ENCODE measurements around the gene OSBPL3.

GRCh38 chr7:24951441-24951980 lies 28.5 kb downstream of the OSBPL3 start:
- TF ChIP-seq, protein P1, sequence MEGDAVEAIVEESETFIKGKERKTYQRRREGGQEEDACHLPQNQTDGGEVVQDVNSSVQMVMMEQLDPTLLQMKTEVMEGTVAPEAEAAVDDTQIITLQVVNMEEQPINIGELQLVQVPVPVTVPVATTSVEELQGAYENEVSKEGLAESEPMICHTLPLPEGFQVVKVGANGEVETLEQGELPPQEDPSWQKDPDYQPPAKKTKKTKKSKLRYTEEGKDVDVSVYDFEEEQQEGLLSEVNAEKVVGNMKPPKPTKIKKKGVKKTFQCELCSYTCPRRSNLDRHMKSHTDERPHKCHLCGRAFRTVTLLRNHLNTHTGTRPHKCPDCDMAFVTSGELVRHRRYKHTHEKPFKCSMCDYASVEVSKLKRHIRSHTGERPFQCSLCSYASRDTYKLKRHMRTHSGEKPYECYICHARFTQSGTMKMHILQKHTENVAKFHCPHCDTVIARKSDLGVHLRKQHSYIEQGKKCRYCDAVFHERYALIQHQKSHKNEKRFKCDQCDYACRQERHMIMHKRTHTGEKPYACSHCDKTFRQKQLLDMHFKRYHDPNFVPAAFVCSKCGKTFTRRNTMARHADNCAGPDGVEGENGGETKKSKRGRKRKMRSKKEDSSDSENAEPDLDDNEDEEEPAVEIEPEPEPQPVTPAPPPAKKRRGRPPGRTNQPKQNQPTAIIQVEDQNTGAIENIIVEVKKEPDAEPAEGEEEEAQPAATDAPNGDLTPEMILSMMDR (IDR thresholded peaks at IDR 0.05): no peak
- no peak for TF ChIP-seq EZH2 (IDR thresholded peaks at IDR 0.05)

Measured in neural progenitor cell (in vitro differentiated cells).